ENCODE measurements around the gene PLK5. TPM values are rescaled to one million over a fixed set of nuclear protein-coding genes. Genes with fewer than 3 reads are reported as not detected.

Gene PLK5
- total RNA-seq, 1 donor from 2014 or later, result not detected

DNA sequence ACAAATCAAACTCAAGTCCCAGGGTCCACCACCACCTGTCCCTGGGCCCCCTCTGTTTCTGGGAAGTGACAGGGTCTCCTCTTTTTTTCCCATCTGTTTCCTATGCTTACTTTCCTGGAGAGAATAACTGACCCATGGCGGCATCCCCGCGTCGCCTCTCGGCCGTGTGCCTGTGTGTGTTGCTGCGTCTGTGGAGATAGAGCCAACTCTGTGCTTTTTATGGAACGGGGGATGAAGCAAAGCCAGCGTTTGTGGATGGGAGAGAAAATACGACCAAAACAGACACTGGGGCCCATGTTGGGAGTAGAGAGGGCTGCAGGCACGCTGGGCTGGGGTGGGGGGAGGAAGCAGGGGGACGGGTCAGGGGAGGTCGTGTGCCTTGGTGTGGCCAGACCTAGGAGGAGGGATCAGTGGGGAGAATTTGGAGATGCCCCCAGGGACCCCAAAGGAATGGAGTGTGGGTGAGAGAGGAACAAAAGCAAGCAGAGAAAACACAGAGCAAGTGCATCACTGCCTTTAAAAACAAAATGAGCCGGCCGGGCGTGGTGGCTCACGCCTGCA, 16.6 kb downstream of the PLK5 start:
- DNase-seq (ENCODE audit: low spot score), result no peak
- H3K27me3 Mint-ChIP-seq (ENCODE audit: low read depth), result peaks cover 12% of the 10 kb centered on the region
- no peak overlapping the region for H3K27ac Mint-ChIP-seq
- no peak overlapping the region for H3K4me3 Mint-ChIP-seq (ENCODE audit: low read depth)
- intact Hi-C loops (cut with micrococcal nuclease), result loop anchor here (10.0 kb wide), 1 partner anchor 224 kb away; no protein-coding TSS in a partner anchor
- H3K9me3 Mint-ChIP-seq, result no peaks in the 10 kb centered on the region
- no peaks in the 10 kb centered on the region for H3K4me1 Mint-ChIP-seq (ENCODE audit: low read depth)
- no peaks in the 10 kb centered on the region for H3K36me3 Mint-ChIP-seq (ENCODE audit: low read depth)

DNA sequence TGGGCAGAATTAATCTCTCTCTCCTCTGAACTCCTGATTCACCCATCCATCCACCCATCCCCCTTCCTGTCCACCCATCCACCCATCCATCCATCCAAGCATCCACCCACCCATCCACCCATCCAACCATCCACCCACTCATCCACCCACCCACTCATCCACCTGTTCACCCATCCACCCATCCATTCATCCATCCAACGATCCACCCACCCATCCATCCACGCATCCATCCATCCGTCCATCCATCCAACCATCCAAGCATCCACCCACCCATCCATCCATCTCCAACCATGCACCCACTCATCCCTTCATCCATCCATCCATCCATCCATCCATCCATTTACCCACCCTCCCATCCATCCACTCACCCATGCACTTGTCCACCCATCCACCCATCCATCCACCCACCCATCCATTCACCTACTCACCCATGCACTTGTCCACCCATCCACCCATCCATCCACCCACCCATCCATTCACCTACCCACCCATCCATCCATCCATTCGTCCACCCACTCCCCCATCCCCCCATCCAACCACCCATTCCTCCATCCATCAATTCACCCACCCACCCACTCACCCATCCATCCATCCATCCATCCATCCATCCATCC, 25.6 kb downstream of the PLK5 start:
- no peaks in the 10 kb centered on the region for H3K27me3 Mint-ChIP-seq (ENCODE audit: low read depth)
- DNase-seq (ENCODE audit: low spot score), result no peak
- H3K4me3 Mint-ChIP-seq (ENCODE audit: low read depth), result no peak overlapping the region
- H3K27ac Mint-ChIP-seq, result no peak overlapping the region
- H3K9me3 Mint-ChIP-seq, result no peaks in the 10 kb centered on the region
- intact Hi-C loops (cut with micrococcal nuclease), result loop anchor here (10.0 kb wide), 1 partner anchor 215 kb away; no protein-coding TSS in a partner anchor
- H3K36me3 Mint-ChIP-seq (ENCODE audit: low read depth), result no peaks in the 10 kb centered on the region
- peaks cover 3% of the 10 kb centered on the region for H3K4me1 Mint-ChIP-seq (ENCODE audit: low read depth)

DNA sequence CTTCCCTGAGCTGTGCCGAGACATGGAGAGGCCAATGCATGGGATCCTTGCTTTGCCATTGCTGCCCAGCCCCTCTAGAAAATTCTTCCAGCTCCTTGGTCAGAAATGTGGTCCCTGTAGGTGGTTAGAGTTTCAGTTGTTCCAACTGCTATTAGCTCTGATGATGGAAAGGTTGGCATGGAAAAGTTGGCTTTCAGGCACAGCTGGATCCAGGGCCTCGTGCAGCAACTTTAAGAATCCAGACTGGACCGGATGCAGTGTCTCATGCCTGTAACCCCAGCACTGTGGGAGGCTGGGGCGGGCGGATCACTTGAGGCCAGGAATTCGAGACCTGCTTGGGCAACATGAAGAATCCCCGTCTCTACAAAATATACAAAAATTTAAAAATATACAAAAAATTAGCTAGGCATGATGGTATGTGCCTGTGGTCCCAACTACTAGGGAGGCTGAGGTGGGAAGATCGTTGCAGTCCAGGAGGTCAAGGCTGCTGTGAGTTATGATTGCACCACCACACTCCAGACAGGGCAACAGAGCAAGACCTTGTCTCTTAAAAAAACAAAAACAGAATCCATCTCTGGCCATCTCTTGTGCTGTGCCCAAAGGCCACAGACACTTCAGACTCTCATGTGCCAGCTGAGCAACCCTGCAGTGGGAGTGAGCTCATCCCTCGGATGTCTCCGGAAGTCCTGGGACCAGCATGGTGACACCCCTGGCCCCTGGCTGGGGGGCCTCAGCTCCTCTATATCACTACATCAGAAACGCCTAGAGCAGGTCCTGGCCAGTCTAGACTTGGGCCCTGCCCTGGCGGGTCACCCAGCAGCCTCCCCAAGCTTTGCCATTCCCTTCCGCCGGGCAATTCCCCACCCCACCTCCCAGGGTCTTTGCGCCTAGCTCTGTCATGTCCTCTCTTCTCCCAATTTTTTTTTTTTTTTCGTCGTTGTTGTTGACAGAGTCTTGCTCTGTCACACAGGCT, 27.5 kb downstream of the PLK5 start:
- no peak for DNase-seq (ENCODE audit: low spot score)
- Mint-ChIP-seq H3K27ac (no peak overlapping the region), H3K4me3 (ENCODE audit: low read depth) (no peak overlapping the region), H3K36me3 (ENCODE audit: low read depth) (no peaks in the 10 kb centered on the region), H3K27me3 (ENCODE audit: low read depth) (no peaks in the 10 kb centered on the region), H3K9me3 (no peaks in the 10 kb centered on the region), H3K4me1 (ENCODE audit: low read depth) (no peaks in the 10 kb centered on the region)
- intact Hi-C loops (cut with micrococcal nuclease), result no loop called here

DNA sequence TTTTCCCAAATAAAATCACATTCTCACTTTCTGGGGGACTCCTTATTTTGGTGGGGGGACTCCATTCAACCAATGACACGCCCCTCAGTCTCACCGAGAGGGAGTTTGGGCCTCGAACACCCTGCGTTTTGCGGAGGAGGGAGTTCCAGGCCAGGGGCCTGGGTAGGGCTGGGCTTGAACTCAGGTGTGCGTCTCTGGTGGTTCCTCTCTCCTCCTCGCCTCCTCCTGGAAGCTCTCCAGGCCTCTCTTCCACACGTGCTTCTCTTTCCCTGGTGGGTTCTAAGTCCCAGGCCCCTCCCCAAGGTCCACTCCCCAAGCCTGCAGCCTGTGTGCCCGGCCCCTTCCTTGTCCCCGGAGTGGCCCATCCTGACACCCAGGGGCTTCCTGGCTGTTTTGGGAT, 29.5 kb downstream of the PLK5 start:
- no peak overlapping the region for H3K4me3 Mint-ChIP-seq (ENCODE audit: low read depth)
- intact Hi-C loops (cut with micrococcal nuclease), result no loop called here
- H3K27me3 Mint-ChIP-seq (ENCODE audit: low read depth), result no peaks in the 10 kb centered on the region
- no peak overlapping the region for H3K27ac Mint-ChIP-seq
- H3K9me3 Mint-ChIP-seq, result no peaks in the 10 kb centered on the region
- DNase-seq (ENCODE audit: low spot score), result no peak
- no peaks in the 10 kb centered on the region for H3K36me3 Mint-ChIP-seq (ENCODE audit: low read depth)
- no peaks in the 10 kb centered on the region for H3K4me1 Mint-ChIP-seq (ENCODE audit: low read depth)

DNA sequence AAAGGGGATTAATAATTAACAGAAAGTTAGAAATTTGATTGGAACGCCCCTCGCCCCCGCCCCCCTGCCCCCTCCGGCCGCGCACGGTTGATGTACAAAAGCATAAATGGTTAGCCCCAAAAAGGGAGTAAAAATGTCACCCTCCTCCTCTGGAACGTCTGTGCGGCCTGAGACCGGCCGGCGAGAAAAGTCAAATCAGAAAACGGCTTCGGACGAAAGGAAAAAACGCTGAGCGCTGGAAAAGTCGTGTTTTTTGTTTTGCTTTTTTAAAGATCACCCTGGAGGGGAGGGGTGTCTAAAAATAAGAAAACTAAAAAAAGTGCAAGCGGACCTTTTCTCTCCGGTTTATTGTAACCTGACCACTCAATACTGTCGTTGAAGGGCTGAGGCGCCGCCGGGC, 31.1 kb downstream of the PLK5 start:
- Mint-ChIP-seq H3K27me3 (ENCODE audit: low read depth) (no peaks in the 10 kb centered on the region), H3K9me3 (no peaks in the 10 kb centered on the region), H3K27ac (no peak overlapping the region), H3K4me3 (ENCODE audit: low read depth) (no peak overlapping the region), H3K4me1 (ENCODE audit: low read depth) (no peaks in the 10 kb centered on the region), H3K36me3 (ENCODE audit: low read depth) (no peaks in the 10 kb centered on the region)
- no peak for DNase-seq (ENCODE audit: low spot score)
- intact Hi-C loops (cut with micrococcal nuclease), result no loop called here

DNA sequence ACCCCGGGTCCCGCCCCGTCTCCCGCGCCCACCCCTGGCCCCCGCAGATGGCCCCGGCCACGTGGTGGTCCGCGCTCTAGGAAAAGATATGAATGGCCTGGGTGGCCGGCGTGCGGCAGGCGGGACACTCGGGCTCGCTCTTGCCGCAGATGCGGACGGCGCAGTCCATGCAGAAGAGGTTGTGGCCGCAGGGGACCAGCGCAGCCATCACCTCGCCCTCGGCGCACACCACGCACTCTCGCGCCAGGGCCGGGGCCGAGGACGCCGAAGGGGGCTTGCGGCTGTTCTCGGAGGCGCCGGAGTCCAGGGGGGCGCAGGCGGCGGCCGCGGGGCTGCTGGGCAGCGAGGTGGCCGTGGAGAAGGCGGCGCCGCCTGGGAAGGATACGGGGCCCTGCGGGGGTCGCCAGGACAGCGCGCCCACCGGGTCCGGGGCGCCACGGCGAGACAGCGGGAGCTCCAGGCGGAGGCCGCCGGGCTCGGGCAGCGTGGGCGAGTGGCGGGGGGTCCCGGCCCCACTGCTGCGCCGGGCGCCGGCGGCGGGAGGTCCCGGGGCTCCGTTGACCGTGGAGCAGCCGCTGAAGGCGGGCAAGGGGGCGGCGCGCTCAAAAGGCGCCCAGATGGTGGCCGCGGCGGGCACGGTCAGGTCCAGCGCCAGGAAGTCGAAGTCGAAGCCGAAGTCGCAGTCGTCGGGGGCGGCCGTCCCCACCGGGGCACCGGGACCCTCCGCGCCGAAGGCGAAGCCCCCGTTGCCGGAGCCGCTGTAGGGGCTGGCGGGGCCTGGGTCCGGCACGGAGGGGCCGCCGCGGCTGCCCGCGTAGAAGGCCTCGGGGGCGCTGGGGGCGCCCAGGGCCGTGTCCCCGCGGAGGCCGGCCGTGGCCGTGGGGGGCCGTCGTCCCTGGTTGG, 31.9 kb downstream of the PLK5 start:
- Mint-ChIP-seq H3K9me3 (no peaks in the 10 kb centered on the region), H3K4me3 (ENCODE audit: low read depth) (no peak overlapping the region), H3K27me3 (ENCODE audit: low read depth) (no peaks in the 10 kb centered on the region), H3K36me3 (ENCODE audit: low read depth) (no peaks in the 10 kb centered on the region), H3K27ac (no peak overlapping the region), H3K4me1 (ENCODE audit: low read depth) (no peaks in the 10 kb centered on the region)
- no peak for DNase-seq (ENCODE audit: low spot score)
- intact Hi-C loops (cut with micrococcal nuclease), result no loop called here

DNA sequence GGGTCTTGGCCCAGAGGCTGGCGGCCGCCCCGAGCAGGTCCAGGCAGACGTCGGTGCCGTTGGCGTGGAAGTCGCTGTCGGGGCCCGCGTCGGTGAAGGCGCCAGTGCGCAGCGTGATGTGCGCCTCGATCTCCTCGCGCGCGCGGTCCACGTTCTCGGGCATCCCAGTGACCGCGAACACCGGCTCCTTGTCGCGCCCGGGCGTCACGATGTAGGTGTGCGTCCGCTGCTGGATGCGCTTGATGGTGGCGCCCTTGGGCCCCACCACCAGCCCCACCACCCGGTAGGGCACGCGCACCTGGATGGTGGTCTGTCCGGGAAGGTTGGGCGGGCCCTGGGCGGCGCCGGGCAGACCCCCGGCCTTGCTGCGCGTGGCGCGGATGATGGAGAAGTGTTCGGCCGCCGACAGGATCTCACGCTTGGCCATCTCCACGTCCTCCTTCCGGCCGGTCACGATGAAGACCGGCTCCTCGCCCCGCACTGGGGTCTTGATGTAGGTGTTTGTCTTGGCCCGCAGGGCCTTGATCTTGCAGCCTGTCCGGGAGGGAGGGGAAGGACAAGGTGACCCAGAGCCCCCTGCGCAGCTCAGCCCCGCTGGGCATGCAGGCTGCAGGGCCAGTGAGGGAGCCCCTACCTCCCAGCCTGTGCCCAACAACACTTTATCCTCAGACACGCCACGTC, 32.7 kb downstream of the PLK5 start:
- Mint-ChIP-seq H3K27me3 (ENCODE audit: low read depth) (no peaks in the 10 kb centered on the region), H3K4me3 (ENCODE audit: low read depth) (no peak overlapping the region), H3K4me1 (ENCODE audit: low read depth) (no peaks in the 10 kb centered on the region), H3K27ac (no peak overlapping the region), H3K9me3 (no peaks in the 10 kb centered on the region), H3K36me3 (ENCODE audit: low read depth) (no peaks in the 10 kb centered on the region)
- intact Hi-C loops (cut with micrococcal nuclease), result no loop called here
- DNase-seq (ENCODE audit: low spot score), result no peak

DNA sequence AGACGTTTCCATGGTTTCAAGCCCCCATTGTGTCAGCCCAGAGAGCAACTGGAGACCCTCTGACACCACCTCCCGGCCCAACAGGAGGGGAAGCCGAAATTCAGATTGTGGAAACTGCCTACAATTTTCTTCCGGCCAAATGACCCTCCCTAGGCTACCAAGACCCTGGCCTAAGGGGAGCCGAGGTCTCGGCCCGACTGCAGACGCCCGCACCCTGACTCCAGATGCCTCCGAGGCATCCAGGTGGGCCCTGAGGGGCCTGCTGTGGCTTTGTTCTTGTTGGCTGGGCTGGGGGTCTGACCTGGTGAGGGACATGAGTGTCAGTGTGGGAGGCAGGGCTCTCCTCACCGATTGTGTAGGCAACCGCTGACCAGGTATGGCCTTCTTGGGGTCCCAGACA, 34.7 kb downstream of the PLK5 start:
- no peaks in the 10 kb centered on the region for H3K36me3 Mint-ChIP-seq (ENCODE audit: low read depth)
- no peaks in the 10 kb centered on the region for H3K9me3 Mint-ChIP-seq
- H3K4me3 Mint-ChIP-seq (ENCODE audit: low read depth), result no peak overlapping the region
- H3K4me1 Mint-ChIP-seq (ENCODE audit: low read depth), result no peaks in the 10 kb centered on the region
- H3K27ac Mint-ChIP-seq, result no peak overlapping the region
- no peak for DNase-seq (ENCODE audit: low spot score)
- no peaks in the 10 kb centered on the region for H3K27me3 Mint-ChIP-seq (ENCODE audit: low read depth)
- intact Hi-C loops (cut with micrococcal nuclease), result no loop called here

DNA sequence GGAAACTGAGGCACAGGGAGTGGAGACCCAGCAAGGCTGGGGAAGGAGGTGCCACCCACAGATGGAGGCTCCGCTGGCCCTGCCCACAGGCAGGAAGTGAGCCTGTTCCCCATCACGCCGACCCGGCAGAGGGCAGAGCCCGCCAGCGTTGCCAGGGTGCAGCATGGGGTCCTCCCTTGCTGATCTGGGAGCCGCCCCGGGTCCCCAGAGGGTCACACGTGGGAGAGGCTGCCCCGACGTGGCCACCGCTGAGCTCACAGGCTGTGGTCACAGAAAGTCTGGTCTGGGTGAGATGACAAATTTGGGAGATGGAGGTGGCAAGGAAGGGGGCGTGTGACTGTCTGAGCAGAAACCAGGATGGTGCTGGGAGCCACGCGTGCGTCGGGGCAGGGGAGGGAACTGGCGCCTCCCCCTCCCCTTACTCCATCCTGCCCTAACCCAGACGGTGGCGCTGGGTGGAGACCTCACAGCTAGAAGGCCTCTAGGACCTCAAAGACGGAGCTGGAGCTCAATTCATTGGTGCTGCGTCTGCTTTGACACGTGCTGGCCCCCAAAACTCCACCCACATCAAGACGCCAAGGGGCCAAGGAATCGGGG, 36.5 kb downstream of the PLK5 start:
- no peak overlapping the region for H3K27ac Mint-ChIP-seq
- no peaks in the 10 kb centered on the region for H3K36me3 Mint-ChIP-seq (ENCODE audit: low read depth)
- H3K4me1 Mint-ChIP-seq (ENCODE audit: low read depth), result no peaks in the 10 kb centered on the region
- intact Hi-C loops (cut with micrococcal nuclease), result no loop called here
- no peaks in the 10 kb centered on the region for H3K27me3 Mint-ChIP-seq (ENCODE audit: low read depth)
- H3K9me3 Mint-ChIP-seq, result no peaks in the 10 kb centered on the region
- no peak overlapping the region for H3K4me3 Mint-ChIP-seq (ENCODE audit: low read depth)
- no peak for DNase-seq (ENCODE audit: low spot score)

DNA sequence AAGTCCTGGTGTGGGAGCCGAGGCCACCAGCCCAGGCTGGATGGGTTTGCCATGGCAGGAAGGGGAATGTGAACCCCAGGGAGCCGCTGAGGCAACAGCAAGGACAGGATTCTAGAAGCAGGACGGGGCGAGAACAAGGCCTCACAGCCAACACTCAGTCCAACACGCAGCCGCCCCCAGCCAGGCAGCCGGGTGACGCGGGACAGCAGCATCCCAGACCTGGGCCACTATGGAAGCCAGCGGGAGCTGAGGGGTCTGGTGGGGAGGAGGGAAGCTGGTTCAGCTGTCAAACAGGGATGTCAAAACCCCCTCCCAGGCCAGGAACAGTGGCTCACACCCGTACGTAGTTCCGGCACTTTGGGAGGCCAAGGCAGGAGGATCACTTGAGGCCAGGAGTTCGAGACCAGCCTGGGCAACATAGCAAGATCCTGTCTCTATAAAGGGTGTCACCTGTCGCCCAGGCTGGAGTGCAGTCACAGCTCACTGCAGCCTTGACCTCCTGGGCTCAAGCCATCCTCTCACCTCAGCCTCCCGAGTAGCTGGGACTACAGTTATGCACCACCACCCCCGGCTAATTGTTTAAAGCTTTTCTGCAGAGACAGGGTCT, 37.5 kb downstream of the PLK5 start:
- Mint-ChIP-seq H3K27ac (no peak overlapping the region), H3K27me3 (ENCODE audit: low read depth) (no peaks in the 10 kb centered on the region), H3K4me3 (ENCODE audit: low read depth) (no peak overlapping the region), H3K36me3 (ENCODE audit: low read depth) (no peaks in the 10 kb centered on the region), H3K9me3 (no peaks in the 10 kb centered on the region), H3K4me1 (ENCODE audit: low read depth) (no peaks in the 10 kb centered on the region)
- intact Hi-C loops (cut with micrococcal nuclease), result no loop called here
- no peak for DNase-seq (ENCODE audit: low spot score)

DNA sequence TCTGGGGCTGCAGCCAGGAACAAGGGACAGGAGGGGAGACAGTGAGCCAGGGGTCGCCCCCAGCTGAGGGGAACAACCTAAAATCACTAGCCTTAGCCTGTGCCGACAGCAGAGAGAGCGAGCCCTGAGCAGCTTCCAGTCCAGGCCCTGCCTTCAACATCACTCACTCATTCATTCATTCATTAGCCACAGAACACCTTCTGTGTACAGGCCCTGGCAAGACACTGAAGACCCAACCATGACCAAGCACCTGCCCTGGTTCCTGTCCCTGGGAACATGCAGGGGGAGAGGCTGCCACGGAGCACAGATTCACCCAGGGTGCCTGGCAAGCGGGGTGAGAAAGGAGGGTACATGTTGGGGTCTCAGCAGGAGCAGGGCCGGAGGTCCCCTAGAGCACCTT, 39.4 kb downstream of the PLK5 start:
- intact Hi-C loops (cut with micrococcal nuclease), result no loop called here
- Mint-ChIP-seq H3K9me3 (no peaks in the 10 kb centered on the region), H3K36me3 (ENCODE audit: low read depth) (no peaks in the 10 kb centered on the region), H3K4me1 (ENCODE audit: low read depth) (no peaks in the 10 kb centered on the region), H3K27ac (no peak overlapping the region), H3K4me3 (ENCODE audit: low read depth) (no peak overlapping the region), H3K27me3 (ENCODE audit: low read depth) (no peaks in the 10 kb centered on the region)
- DNase-seq (ENCODE audit: low spot score), result no peak
